Amniotic epithelial cell (primary cell): ENCODE results near the gene COL9A3.

ENCODE experiments used
- DNase-seq: peaks from one replicate; pipeline ENCODE4 v3.0.0-alpha.2; 2010; ENCODE audit warnings: low read depth

COL9A3 gene

DNA sequence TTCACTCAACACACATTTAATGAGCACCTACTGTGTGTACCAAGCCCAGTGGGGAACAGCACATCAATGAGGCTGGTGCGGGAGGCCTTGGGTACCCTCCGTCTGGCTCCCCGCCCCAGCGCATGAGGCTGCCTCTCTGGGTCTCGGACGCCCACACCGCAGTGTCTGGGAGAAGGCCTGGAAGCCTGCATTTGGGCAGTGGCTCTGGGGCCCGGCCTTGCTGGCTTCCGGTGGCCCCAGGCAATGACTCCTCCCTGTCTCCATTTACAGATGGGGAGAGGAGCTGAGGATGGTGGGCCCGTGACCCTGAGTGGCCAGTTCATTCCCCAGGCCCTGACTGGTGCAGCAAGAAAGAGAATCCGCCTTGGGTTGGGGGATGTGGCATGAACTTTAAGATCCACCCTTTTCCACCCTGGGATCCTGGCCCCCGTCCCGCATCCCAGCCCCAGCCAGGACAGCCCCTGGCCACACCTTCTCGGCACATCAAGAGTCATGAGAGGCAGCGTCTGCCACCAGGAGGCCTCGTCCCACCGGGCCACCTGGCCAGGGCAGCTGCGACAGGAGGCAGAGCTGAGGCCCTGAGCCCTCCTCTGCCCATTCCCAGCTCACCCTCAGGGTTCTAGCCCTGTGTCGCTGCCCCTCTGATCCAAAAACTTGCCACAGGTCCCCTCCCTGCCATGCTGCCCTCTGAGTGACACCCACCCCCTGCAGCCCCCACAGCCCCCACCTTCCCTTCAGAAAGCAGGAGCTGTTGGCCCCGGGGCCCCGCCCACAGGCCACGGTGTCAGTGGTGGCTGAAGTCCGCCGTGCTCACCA is 38.0 kb upstream of the COL9A3 start:
- DNase-seq = no peak

DNA sequence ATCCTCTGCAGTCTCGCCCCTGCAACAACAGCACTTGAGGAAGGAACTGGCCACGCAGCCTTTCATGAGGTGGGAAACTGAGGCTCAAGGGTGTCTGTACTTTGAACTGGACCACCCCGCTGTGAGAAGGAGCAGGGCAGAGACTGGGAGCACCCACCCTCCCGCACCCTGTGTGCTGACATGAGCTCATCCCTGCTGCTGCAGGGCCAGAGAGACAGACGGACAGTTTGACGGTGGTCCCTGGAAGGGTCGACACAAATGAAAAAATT is 37.5 kb upstream of the COL9A3 start:
- no peak for DNase-seq

- no peak for DNase-seq
These were observed 36.6 kb upstream of the COL9A3 start for GRCh38 chr20:62780204-62780603.

GRCh38 chr20:62780696-62781095 is 36.2 kb upstream of the COL9A3 start:
- no peak for DNase-seq

GRCh38 chr20:62782149-62782892 is 34.5 kb upstream of the COL9A3 start:
- DNase-seq = no peak

DNA sequence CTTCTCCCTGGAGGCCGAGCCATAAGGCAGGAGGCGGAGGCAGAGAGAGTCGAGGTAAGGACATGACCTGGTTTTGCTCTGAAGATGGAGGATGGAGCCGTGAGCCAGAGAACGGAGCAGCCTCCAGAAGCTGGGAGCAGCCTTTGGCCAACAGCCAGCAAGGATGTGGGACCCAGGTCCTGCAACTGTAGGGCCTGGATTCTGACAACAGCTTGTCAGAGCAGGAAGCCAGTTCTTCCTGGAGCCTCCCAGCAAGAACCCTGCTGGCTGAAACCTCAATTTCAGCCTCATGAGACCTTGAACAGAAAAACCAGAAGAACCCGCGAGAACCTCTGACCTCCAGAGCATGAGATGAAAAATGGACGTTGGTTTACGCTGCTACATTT is 34.0 kb upstream of the COL9A3 start:
- DNase-seq = no peak

DNA sequence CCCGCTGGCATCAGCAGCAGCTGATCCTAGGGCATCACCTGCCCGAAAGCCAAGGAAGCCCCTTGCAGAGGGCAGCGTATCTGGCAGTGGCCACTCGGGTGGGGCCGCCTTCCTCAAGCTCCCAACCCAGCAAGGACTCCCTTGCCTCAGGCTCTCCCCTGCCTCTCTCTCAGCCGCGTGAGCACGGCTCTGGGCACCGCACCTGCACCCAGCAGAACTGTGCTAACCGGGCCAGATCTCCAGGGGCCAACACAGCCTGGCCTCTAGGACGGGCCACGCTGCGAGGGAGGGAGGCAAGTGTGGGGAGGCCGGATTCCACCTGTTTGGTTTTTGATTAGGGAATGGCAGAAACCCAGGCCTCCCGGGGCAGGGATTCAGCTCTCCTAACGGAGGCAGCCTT is 32.4 kb upstream of the COL9A3 start:
- no peak for DNase-seq

DNA sequence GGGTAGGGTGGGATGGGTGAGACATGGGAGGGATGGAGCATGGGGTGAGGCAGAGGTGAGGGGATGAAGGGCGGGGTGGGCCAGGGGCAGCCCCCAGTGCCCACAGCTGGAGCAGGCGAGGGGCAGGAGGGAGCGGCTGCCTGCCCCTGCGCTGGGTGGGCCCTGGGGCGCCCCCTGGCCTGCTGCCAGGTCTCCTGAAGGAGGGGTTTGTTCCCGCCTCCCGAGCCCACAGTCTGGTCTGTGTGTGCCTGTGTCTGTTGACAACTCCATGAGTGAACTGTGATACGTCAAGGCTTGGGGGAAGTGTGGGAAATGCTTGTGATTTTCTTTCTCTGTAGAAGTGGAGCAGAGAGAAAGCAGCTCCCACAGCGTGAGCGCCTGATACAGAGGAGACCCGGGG is 31.5 kb upstream of the COL9A3 start:
- DNase-seq = peak; percentile 44

GRCh38 chr20:62786157-62786556 is 30.7 kb upstream of the COL9A3 start:
- DNase-seq = no peak

DNA sequence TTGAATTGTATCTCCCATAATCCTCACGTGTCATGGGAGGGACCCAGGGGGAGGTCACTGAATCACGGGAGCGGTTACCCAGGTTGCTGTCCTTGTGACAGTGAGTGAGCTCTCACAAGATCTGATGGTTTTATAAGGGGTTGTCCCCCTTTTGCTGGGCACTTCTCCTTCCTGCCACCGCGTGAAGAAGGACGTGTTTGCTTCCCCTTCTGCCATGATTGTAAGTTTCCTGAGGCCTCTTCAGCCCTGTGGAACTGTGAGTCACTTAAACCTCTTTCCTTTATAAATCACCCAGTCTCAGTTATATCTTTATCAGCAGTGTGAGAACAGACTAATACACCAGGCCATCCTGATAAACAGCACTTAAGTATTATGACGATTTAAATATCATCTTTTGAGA is 29.5 kb upstream of the COL9A3 start:
- DNase-seq = peak; percentile 59

DNA sequence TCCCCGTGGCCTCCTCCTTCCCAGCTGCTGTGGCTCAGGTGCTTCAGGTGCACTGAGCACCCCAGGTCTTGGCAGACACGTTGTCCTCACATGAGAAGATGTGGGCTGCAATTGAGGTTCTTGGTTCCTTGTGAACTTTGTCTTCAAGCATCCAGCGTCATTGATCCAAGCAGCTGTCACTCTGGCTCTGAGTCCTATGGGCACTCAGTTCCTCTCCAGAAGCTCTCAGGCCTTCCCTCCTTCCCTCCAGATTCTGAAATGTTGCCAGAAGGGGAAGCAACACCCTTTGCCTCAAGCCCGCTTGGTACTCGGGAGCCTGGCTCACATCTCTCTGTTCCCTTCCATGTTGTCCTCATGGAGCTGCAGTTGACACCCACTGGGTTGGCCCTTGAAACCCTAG is 29.0 kb upstream of the COL9A3 start:
- DNase-seq = no peak

DNA sequence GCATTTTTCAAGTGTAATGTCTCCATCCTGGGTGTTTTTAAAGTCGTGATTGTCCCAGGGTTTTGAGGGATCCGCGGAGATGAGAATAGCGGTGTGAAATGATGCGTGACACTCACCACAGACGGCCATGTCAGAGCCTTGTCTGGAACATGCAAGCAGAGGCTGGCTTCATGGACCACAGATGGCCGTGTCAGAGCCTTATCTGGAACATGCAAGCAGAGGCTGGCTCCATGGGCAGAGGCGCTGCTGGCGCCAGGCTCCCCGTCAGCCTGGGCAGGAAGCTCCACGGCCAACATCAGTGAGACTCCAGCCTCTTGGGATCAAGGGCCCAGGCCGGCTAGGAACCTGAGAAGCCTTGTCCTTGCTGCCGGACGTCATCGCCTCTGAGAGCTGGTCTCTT is 28.2 kb upstream of the COL9A3 start:
- no peak for DNase-seq

- DNase-seq = no peak
These were observed 26.8 kb upstream of the COL9A3 start for GRCh38 chr20:62790075-62790474.

GRCh38 chr20:62791301-62792181 is 25.3 kb upstream of the COL9A3 start:
- peak; percentile 83 for DNase-seq

DNA sequence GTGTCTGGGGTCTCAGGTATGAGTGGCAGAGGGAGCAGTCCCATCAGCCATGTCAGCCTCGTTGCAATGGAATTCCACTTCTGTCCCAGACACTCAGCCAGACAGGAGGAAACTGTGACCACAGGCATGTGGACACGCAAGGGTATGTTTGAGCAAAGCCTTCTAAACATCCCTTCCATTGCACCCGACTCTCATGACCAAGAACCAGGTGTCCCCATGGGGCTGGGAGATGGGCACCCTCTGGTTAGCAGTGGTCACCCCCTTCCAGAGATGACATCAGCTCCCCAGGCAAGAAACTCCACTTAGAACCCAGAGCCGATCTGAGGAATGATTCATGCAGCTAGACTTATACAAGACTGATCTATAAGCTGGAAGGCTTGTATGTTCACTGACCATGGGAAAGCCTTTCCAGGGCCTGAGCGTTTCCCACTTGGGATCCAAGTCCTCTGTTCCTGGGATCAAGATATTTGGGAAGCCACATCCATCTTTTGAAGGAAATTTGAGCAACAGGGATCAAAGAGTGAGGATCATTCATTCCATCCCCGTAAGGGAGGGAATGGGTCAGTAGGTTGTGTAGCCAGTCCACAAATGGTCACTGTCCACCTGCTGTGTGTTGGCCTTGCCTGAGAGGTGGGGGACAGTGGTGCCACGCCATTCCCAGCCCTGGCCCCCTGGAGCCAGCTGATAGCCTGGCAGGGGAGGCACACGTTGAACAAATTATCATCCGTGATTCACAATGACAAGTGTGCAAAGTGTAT is 24.5 kb upstream of the COL9A3 start:
- no peak for DNase-seq

- DNase-seq = no peak
These were observed 23.7 kb upstream of the COL9A3 start for GRCh38 chr20:62792940-62793756.

DNA sequence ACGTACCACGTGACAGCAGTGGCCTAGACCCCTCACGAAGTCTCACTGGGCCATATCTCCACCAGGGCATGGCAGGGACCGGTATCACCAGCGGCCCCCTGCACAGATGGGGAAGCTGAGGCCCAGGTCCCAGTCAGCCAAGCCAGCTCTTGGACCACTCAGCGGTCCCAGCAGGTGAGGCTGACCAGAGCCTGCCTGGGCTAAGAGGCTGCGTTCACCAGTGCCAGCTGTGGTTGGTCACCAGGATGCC is 23.2 kb upstream of the COL9A3 start:
- DNase-seq = no peak

DNA sequence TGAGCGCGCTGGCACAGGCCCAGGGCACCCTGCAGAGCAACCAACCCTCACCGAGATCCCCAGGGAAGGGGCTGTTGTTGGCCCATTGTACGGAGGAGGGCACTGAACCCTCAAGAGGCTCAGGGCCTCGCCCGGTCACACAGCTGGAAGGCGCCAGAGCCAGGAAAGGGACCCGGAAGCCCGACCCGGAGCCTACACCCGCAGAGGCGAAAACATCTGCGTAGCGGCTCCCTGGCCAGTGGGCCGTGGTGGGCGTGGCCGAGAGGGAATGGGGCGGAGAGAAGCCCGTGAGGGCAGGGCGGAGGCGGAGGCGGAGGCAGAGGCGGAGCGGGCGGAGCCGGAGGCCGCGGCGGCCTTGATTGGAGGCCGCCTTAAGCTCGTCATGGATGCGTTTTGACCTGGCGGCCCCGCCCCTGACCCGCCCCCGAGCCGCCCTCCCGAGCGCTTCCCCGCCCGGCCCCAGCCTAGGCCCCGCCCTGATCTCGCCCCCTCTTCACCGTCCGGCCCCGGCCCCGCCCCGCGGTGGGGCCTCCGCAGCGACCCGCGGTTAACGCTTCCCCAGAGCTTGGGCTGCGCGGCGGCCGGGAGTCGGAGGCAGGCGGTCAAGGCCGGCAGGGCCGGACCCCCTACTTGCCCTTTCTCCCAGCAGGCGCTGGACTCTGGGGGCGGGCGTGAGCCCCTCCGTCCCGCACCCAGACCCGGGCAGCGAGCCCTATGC is 22.7 kb upstream of the COL9A3 start:
- peak; percentile 89 for DNase-seq

GRCh38 chr20:62795023-62795761 is 21.7 kb upstream of the COL9A3 start:
- DNase-seq = peak; percentile 40
